Brain microvascular endothelial cell (primary cell): ENCODE measurements around the gene LYPD6.

Experiments used
- DNase-seq: peaks from one replicate; pipeline ENCODE4 v3.0.0-alpha.2; 2020
- H3K27ac ChIP-seq: fragments of 250-450 bp; sonication (Bioruptor Pico); 2 replicates; pipeline ENCODE4 v1.5.1; 2020; ENCODE audit warnings: mild to moderate bottlenecking, moderate library complexity
- H3K27me3 ChIP-seq: fragments of 250-450 bp; sonication (Bioruptor Pico); replicated peaks from 2 replicates; pipeline ENCODE4 v1.5.1; 2020; ENCODE audit warnings: mild to moderate bottlenecking
- H3K36me3 ChIP-seq: fragments of 250-450 bp; sonication (Bioruptor Pico); replicated peaks from 2 replicates; pipeline ENCODE4 v1.5.1; 2020; ENCODE audit warnings: mild to moderate bottlenecking
- H3K4me3 ChIP-seq: 2 replicates; pipeline ENCODE4 v1.5.1; 2011; ENCODE audit warnings: low read depth, mild to moderate bottlenecking, control low read depth, low read length, moderate library complexity
- CTCF ChIP-seq: IDR thresholded peaks from 2 replicates; pipeline ENCODE4 v1.5.1; 2011; ENCODE audit warnings: low read depth, mild to moderate bottlenecking, moderate library complexity, low read length, control low read depth, inconsistent platforms; ENCODE audit errors: missing control alignments
- in situ Hi-C: cut with HindIII; loops from 2 replicates; pipeline ENCODE4 v1.10.0; 2017; ENCODE audit warnings: low sequenced_read_pairs, low pct_ligation_motif_present

The LYPD6 gene

GRCh38 chr2:149383340-149383739 lies 53.0 kb downstream of the LYPD6 start:
- Histone ChIP-seq H3K36me3 (no peaks in the 10 kb centered on the region), H3K4me3 (no peak overlapping the region), H3K27me3 (no peaks in the 10 kb centered on the region), H3K27ac (no peak overlapping the region)
- TF ChIP-seq CTCF = no peak
- in situ Hi-C loops = no loop called here
- DNase-seq = no peak

- DNase-seq = no peak
- Histone ChIP-seq H3K4me3 (no peak overlapping the region), H3K36me3 (no peaks in the 10 kb centered on the region), H3K27ac (no peak overlapping the region), H3K27me3 (no peaks in the 10 kb centered on the region)
- in situ Hi-C loops = no loop called here
- TF ChIP-seq CTCF = no peak
These were observed 55.0 kb downstream of the LYPD6 start for GRCh38 chr2:149385350-149385749.

- H3K36me3 ChIP-seq = no peaks in the 10 kb centered on the region
- H3K27me3 ChIP-seq = no peaks in the 10 kb centered on the region
- no peak overlapping the region for H3K4me3 ChIP-seq
- no peak overlapping the region for H3K27ac ChIP-seq
- TF ChIP-seq CTCF = no peak
- in situ Hi-C loops = no loop called here
- DNase-seq = no peak
These were observed 57.0 kb downstream of the LYPD6 start for GRCh38 chr2:149387411-149387810.

GRCh38 chr2:149388120-149388816 lies 57.9 kb downstream of the LYPD6 start:
- Histone ChIP-seq H3K36me3 (no peaks in the 10 kb centered on the region), H3K27ac (no peak overlapping the region), H3K4me3 (no peak overlapping the region), H3K27me3 (no peaks in the 10 kb centered on the region)
- in situ Hi-C loops = no loop called here
- peak; percentile 40 for TF ChIP-seq CTCF
- DNase-seq = no peak

GRCh38 chr2:149389506-149390167 lies 59.2 kb downstream of the LYPD6 start:
- H3K27ac ChIP-seq = no peak overlapping the region
- no peak for TF ChIP-seq CTCF
- in situ Hi-C loops = no loop called here

More at GRCh38 chr2:149389506-149390167, 59.2 kb downstream of the LYPD6 start:
- H3K4me3 ChIP-seq = no peak overlapping the region
- no peaks in the 10 kb centered on the region for H3K27me3 ChIP-seq
- no peaks in the 10 kb centered on the region for H3K36me3 ChIP-seq
- DNase-seq = no peak
